IPS-15b (cell line): ENCODE measurements around the gene SPEG.

Source experiments
- H3K27me3 ChIP-seq: one replicate; pipeline ENCODE4 v1.6.1; 2013; ENCODE audit warnings: low read length; ENCODE audit not compliant: control insufficient read depth, insufficient read depth
- H3K36me3 ChIP-seq: one replicate; pipeline ENCODE4 v1.6.1; 2013; ENCODE audit warnings: low read length; ENCODE audit not compliant: control insufficient read depth, insufficient read depth
- H3K4me1 ChIP-seq: one replicate; pipeline ENCODE4 v1.6.1; 2013; ENCODE audit warnings: mild to moderate bottlenecking, low read length; ENCODE audit not compliant: control insufficient read depth, insufficient read depth
- H3K4me3 ChIP-seq: one replicate; pipeline ENCODE4 v1.5.1; 2013; ENCODE audit warnings: low read depth, low read length
- H3K9ac ChIP-seq: one replicate; pipeline ENCODE4 v1.6.1; 2013; ENCODE audit warnings: low read depth, mild to moderate bottlenecking, low read length
- H3K9me3 ChIP-seq: one replicate; pipeline ENCODE4 v1.6.1; 2013; ENCODE audit warnings: mild to moderate bottlenecking, low read length; ENCODE audit not compliant: control insufficient read depth, insufficient read depth

SPEG gene

GRCh38 chr2:219499058-219499307 is 64.3 kb downstream of the SPEG start:
- Histone ChIP-seq H3K27me3 (peaks cover 36% of the 10 kb centered on the region), H3K4me1 (peaks cover 15% of the 10 kb centered on the region)

GRCh38 chr2:219499555-219499954 is 64.9 kb downstream of the SPEG start:
- no peak overlapping the region for H3K9ac ChIP-seq
- H3K4me1 ChIP-seq, result peaks cover 15% of the 10 kb centered on the region
- H3K27me3 ChIP-seq, result peaks cover 30% of the 10 kb centered on the region

More at GRCh38 chr2:219499058-219499307, 64.3 kb downstream of the SPEG start:
- H3K9me3 ChIP-seq, result no peaks in the 10 kb centered on the region
- peak overlapping the region; percentile 78 for H3K4me3 ChIP-seq
- H3K36me3 ChIP-seq, result peaks cover 12% of the 10 kb centered on the region
- H3K9ac ChIP-seq, result peak overlapping the region; percentile 93

GRCh38 chr2:219500135-219500534 is 65.5 kb downstream of the SPEG start:
- Histone ChIP-seq H3K4me1 (peaks cover 14% of the 10 kb centered on the region), H3K27me3 (peaks cover 24% of the 10 kb centered on the region), H3K4me3 (peak overlapping the region; percentile 78), H3K36me3 (peaks cover 17% of the 10 kb centered on the region), H3K9me3 (no peaks in the 10 kb centered on the region), H3K9ac (no peak overlapping the region)

More at GRCh38 chr2:219499555-219499954, 64.9 kb downstream of the SPEG start:
- peak overlapping the region; percentile 78 for H3K4me3 ChIP-seq
- no peaks in the 10 kb centered on the region for H3K9me3 ChIP-seq
- peaks cover 17% of the 10 kb centered on the region for H3K36me3 ChIP-seq

- peaks cover 9% of the 10 kb centered on the region for H3K27me3 ChIP-seq
- H3K4me1 ChIP-seq, result peaks cover 20% of the 10 kb centered on the region
- H3K4me3 ChIP-seq, result no peak overlapping the region
- H3K9ac ChIP-seq, result no peak overlapping the region
- peaks cover 29% of the 10 kb centered on the region for H3K36me3 ChIP-seq
- no peaks in the 10 kb centered on the region for H3K9me3 ChIP-seq
These were observed 67.2 kb downstream of the SPEG start for GRCh38 chr2:219501849-219502248.

- Histone ChIP-seq H3K9me3 (no peaks in the 10 kb centered on the region), H3K9ac (no peak overlapping the region), H3K4me3 (no peak overlapping the region), H3K4me1 (peaks cover 25% of the 10 kb centered on the region), H3K27me3 (peaks cover 2% of the 10 kb centered on the region), H3K36me3 (peaks cover 29% of the 10 kb centered on the region)
These were observed 68.0 kb downstream of the SPEG start for GRCh38 chr2:219502618-219503017.

GRCh38 chr2:219505585-219505984 is 70.9 kb downstream of the SPEG start:
- Histone ChIP-seq H3K4me3 (no peak overlapping the region), H3K9me3 (no peaks in the 10 kb centered on the region), H3K4me1 (peaks cover 19% of the 10 kb centered on the region), H3K27me3 (no peaks in the 10 kb centered on the region), H3K36me3 (peaks cover 29% of the 10 kb centered on the region), H3K9ac (no peak overlapping the region)

- H3K9me3 ChIP-seq, result no peaks in the 10 kb centered on the region
These were observed 71.6 kb downstream of the SPEG start for GRCh38 chr2:219506153-219506801.

GRCh38 chr2:219506802-219507526 is 72.3 kb downstream of the SPEG start:
- H3K4me1 ChIP-seq, result peaks cover 22% of the 10 kb centered on the region
- H3K4me3 ChIP-seq, result peak overlapping the region; percentile 8
- H3K9ac ChIP-seq, result peak overlapping the region; percentile 74
- peaks cover 3% of the 10 kb centered on the region for H3K27me3 ChIP-seq
- no peaks in the 10 kb centered on the region for H3K9me3 ChIP-seq
- peaks cover 29% of the 10 kb centered on the region for H3K36me3 ChIP-seq

More at GRCh38 chr2:219506153-219506801, 71.6 kb downstream of the SPEG start:
- peaks cover 29% of the 10 kb centered on the region for H3K36me3 ChIP-seq
- peak overlapping the region; percentile 74 for H3K9ac ChIP-seq
- H3K4me1 ChIP-seq, result peaks cover 22% of the 10 kb centered on the region
- no peaks in the 10 kb centered on the region for H3K27me3 ChIP-seq
- H3K4me3 ChIP-seq, result peak overlapping the region; percentile 8

- peak overlapping the region; percentile 49 for H3K9ac ChIP-seq
- H3K36me3 ChIP-seq, result peaks cover 25% of the 10 kb centered on the region
- H3K4me3 ChIP-seq, result no peak overlapping the region
- no peaks in the 10 kb centered on the region for H3K9me3 ChIP-seq
- peaks cover 26% of the 10 kb centered on the region for H3K4me1 ChIP-seq
- H3K27me3 ChIP-seq, result peaks cover 12% of the 10 kb centered on the region
These were observed 73.2 kb downstream of the SPEG start for GRCh38 chr2:219507581-219508443.

GRCh38 chr2:219508444-219508734 is 73.7 kb downstream of the SPEG start:
- Histone ChIP-seq H3K4me1 (peaks cover 26% of the 10 kb centered on the region), H3K4me3 (no peak overlapping the region)

GRCh38 chr2:219508971-219509779 is 74.5 kb downstream of the SPEG start:
- peaks cover 15% of the 10 kb centered on the region for H3K36me3 ChIP-seq
- peaks cover 28% of the 10 kb centered on the region for H3K4me1 ChIP-seq
- peaks cover 25% of the 10 kb centered on the region for H3K27me3 ChIP-seq
- peak overlapping the region; percentile 56 for H3K4me3 ChIP-seq
- no peak overlapping the region for H3K9ac ChIP-seq
- no peaks in the 10 kb centered on the region for H3K9me3 ChIP-seq

More at GRCh38 chr2:219508444-219508734, 73.7 kb downstream of the SPEG start:
- Histone ChIP-seq H3K9me3 (no peaks in the 10 kb centered on the region), H3K9ac (no peak overlapping the region), H3K27me3 (peaks cover 18% of the 10 kb centered on the region), H3K36me3 (peaks cover 23% of the 10 kb centered on the region)
